HPDE6-E6E7 (cell line): ENCODE results near the gene KANTR.

Source experiments
- DNase-seq: peaks from one replicate; pipeline ENCODE4 v3.0.0; 2011; ENCODE audit warnings: missing footprints; ENCODE audit errors: extremely low spot score

The KANTR gene

GRCh38 chrX:53093748-53094581, at the start of gene KANTR:
KANTR (plus strand) TSS chrX:53094142; CDS start chrX:53124273, 30,131 bp downstream.
- peak; percentile 76 for DNase-seq

- no peak for DNase-seq
Observed at GRCh38 chrX:53044995-53045394, 48.9 kb upstream of the KANTR start.

- no peak for DNase-seq
Observed at GRCh38 chrX:53047228-53047627, 46.7 kb upstream of the KANTR start.

- DNase-seq = no peak
Observed at GRCh38 chrX:53048169-53049126, 45.5 kb upstream of the KANTR start, which contains the start of gene GPR173. GPR173 (plus strand) TSS chrX:53048789; CDS start chrX:53076622, 27,833 bp downstream.

- no peak for DNase-seq
Observed at GRCh38 chrX:53049127-53049517, 44.8 kb upstream of the KANTR start.

GRCh38 chrX:53050841-53051240, 43.1 kb upstream of the KANTR start:
- no peak for DNase-seq

GRCh38 chrX:53055244-53055849, 38.6 kb upstream of the KANTR start:
- no peak for DNase-seq

- no peak for DNase-seq
Observed at GRCh38 chrX:53056292-53056691, 37.6 kb upstream of the KANTR start.

- no peak for DNase-seq
Observed at GRCh38 chrX:53065104-53065503, 28.8 kb upstream of the KANTR start.

- no peak for DNase-seq
Observed at GRCh38 chrX:53071064-53071463, 22.9 kb upstream of the KANTR start.

- DNase-seq = no peak
Observed at GRCh38 chrX:53071604-53072417, 22.1 kb upstream of the KANTR start.

- no peak for DNase-seq
Observed at GRCh38 chrX:53072418-53073114, 21.4 kb upstream of the KANTR start.

- DNase-seq = no peak
Observed at GRCh38 chrX:53073115-53073586, 20.8 kb upstream of the KANTR start.

GRCh38 chrX:53075011-53075410, 18.9 kb upstream of the KANTR start:
- DNase-seq = no peak

GRCh38 chrX:53076671-53077070, 17.3 kb upstream of the KANTR start:
- no peak for DNase-seq

- no peak for DNase-seq
Observed at GRCh38 chrX:53077207-53078197, 16.4 kb upstream of the KANTR start.

GRCh38 chrX:53078943-53079342, 15.0 kb upstream of the KANTR start:
- DNase-seq = no peak

GRCh38 chrX:53080628-53081580, 13.0 kb upstream of the KANTR start:
- DNase-seq = no peak
